ENCODE measurements around the gene GLIPR2. TPM values are rescaled to one million over a fixed set of nuclear protein-coding genes. Genes with fewer than 3 reads are reported as not detected.

GLIPR2 gene
- total RNA-seq, 1 donor from 2014 or later, result 0.26 TPM

GRCh38 chr9:36187414-36187813 is 50.9 kb downstream of the GLIPR2 start:
- FAIRE-seq (no peak), DNase-seq (ENCODE audit: low read depth) (peak; percentile 80)
- Histone ChIP-seq H3K27me3 (ENCODE audit: control insufficient read depth, insufficient read depth, low read length) (no peaks in the 10 kb centered on the region), H3K4me3 (ENCODE audit: low read depth, low read length) (no peak overlapping the region), H3K36me3 (ENCODE audit: control insufficient read depth, insufficient read depth, low read length) (no peaks in the 10 kb centered on the region)
- no peak for TF ChIP-seq CTCF (IDR thresholded peaks at IDR 0.05; ENCODE audit: insufficient read depth, low read length, severe bottlenecking)

- Histone ChIP-seq H3K27me3 (ENCODE audit: control insufficient read depth, insufficient read depth, low read length) (no peaks in the 10 kb centered on the region), H3K36me3 (ENCODE audit: control insufficient read depth, insufficient read depth, low read length) (no peaks in the 10 kb centered on the region), H3K4me3 (ENCODE audit: low read depth, low read length) (no peak overlapping the region)
- FAIRE-seq (no peak), DNase-seq (ENCODE audit: low read depth) (no peak)
- TF ChIP-seq CTCF (IDR thresholded peaks at IDR 0.05; ENCODE audit: insufficient read depth, low read length, severe bottlenecking), result no peak
Observed at GRCh38 chr9:36188212-36188611, 51.7 kb downstream of the GLIPR2 start.

GRCh38 chr9:36189976-36190375 is 53.4 kb downstream of the GLIPR2 start:
- Histone ChIP-seq H3K27me3 (ENCODE audit: control insufficient read depth, insufficient read depth, low read length) (no peaks in the 10 kb centered on the region), H3K36me3 (ENCODE audit: control insufficient read depth, insufficient read depth, low read length) (no peaks in the 10 kb centered on the region), H3K4me3 (ENCODE audit: low read depth, low read length) (peak overlapping the region; percentile 91)
- FAIRE-seq (no peak), DNase-seq (ENCODE audit: low read depth) (no peak)
- TF ChIP-seq CTCF (IDR thresholded peaks at IDR 0.05; ENCODE audit: insufficient read depth, low read length, severe bottlenecking), result no peak

- H3K27me3 ChIP-seq (ENCODE audit: control insufficient read depth, insufficient read depth, low read length), result no peaks in the 10 kb centered on the region
- no peak for FAIRE-seq
Observed at GRCh38 chr9:36190388-36191289, 54.1 kb downstream of the GLIPR2 start, which contains the start of gene CLTA. Gene CLTA (plus strand): TSS chr9:36190921. CDS start chr9:36191057, 136 bp downstream.

GRCh38 chr9:36191290-36191645 is 54.7 kb downstream of the GLIPR2 start:
- DNase-seq (ENCODE audit: low read depth), result peak; percentile 30
- no peak for FAIRE-seq
- H3K27me3 ChIP-seq (ENCODE audit: control insufficient read depth, insufficient read depth, low read length), result no peaks in the 10 kb centered on the region
- no peak for TF ChIP-seq CTCF (IDR thresholded peaks at IDR 0.05; ENCODE audit: insufficient read depth, low read length, severe bottlenecking)
- no peaks in the 10 kb centered on the region for H3K36me3 ChIP-seq (ENCODE audit: control insufficient read depth, insufficient read depth, low read length)
- H3K4me3 ChIP-seq (ENCODE audit: low read depth, low read length), result peak overlapping the region; percentile 91

More at GRCh38 chr9:36190388-36191289, 54.1 kb downstream of the GLIPR2 start, which contains the start of gene CLTA:
- no peaks in the 10 kb centered on the region for H3K36me3 ChIP-seq (ENCODE audit: control insufficient read depth, insufficient read depth, low read length)
- DNase-seq (ENCODE audit: low read depth), result peak; percentile 98
- TF ChIP-seq CTCF (IDR thresholded peaks at IDR 0.05; ENCODE audit: insufficient read depth, low read length, severe bottlenecking), result peak; percentile 49
- H3K4me3 ChIP-seq (ENCODE audit: low read depth, low read length), result peak within 1 kb of the TSS; percentile 91
